Measurements from ENCODE around the gene ATAD1. TPM values are rescaled to one million over a fixed set of nuclear protein-coding genes. Genes with fewer than 3 reads are reported as not detected.

ATAD1 gene
- total RNA-seq, 2 donors from 2014 or later: 50.5 to 51.0 TPM

GRCh38 chr10:87702973-87703294, 115.1 kb downstream of the ATAD1 start:
- ATAC-seq: peak; percentile 59
- intact Hi-C loops (cut with DNase I, micrococcal nuclease): no loop called here

GRCh38 chr10:87702260-87702972, 115.6 kb downstream of the ATAD1 start:
- peak in 1 of 2 donors; percentile 21 for DNase-seq
- intact Hi-C loops (cut with DNase I, micrococcal nuclease): no loop called here

More at GRCh38 chr10:87702973-87703294, 115.1 kb downstream of the ATAD1 start:
- DNase-seq: no peak

More at GRCh38 chr10:87702260-87702972, 115.6 kb downstream of the ATAD1 start:
- ATAC-seq: peak; percentile 58

Other genes with a start within 250 kb of the ATAD1 start
- 100 to 1,000 TPM; 219 to 322 TPM for gene PAPSS2, start 158.3 kb downstream of the ATAD1 start, total RNA-seq
- gene KLLN, start 45.3 kb upstream of the ATAD1 start, total RNA-seq: 1 to 10 TPM; 1.3 to 1.4 TPM
- 100 to 1,000 TPM in 1 of 2 donors, 10 to 100 TPM in 1; 99.3 to 101 TPM for gene PTEN, start 45.4 kb upstream of the ATAD1 start, total RNA-seq

All from left colon (tissue), 2 donors.